Uterus (tissue), 4 donors: ENCODE data around the gene NEURL1. TPM values are rescaled to one million over a fixed set of nuclear protein-coding genes. Genes with fewer than 3 reads are reported as not detected.

Experiments
- DNase-seq, 2 donors: peaks; one replicate each; pipeline ENCODE4 v3.0.0-alpha.2; 2019 to 2020
- H3K27ac ChIP-seq, 2 donors: fragments of 200-600 bp; sonication (generic); 1 replicate in 1 of 2; 2 replicates in 1 of 2; pipeline ENCODE4 v1.5.1; 2016 to 2018
- H3K27me3 ChIP-seq, 2 donors: fragments of 200-600 bp; sonication (generic); one replicate each; pipeline ENCODE4 v1.5.1; 2018 to 2019; ENCODE audit warnings: control low read depth in 1 of 2
- H3K36me3 ChIP-seq, 2 donors: fragments of 200-600 bp; sonication (generic); one replicate each; pipeline ENCODE4 v1.5.1; 2019; ENCODE audit warnings: control low read depth in 1 of 2
- H3K4me1 ChIP-seq, 2 donors: fragments of 200-600 bp; sonication (generic); one replicate each; pipeline ENCODE4 v1.5.1; 2018 to 2019; ENCODE audit warnings: control low read depth in 1 of 2
- H3K4me3 ChIP-seq, 2 donors: fragments of 200-600 bp; sonication (generic); 1 replicate in 1 of 2; 2 replicates in 1 of 2; pipeline ENCODE4 v1.5.1; 2018 to 2019; ENCODE audit warnings: mild to moderate bottlenecking in 1 of 2
- H3K9me3 ChIP-seq, 2 donors: fragments of 200-600 bp; sonication (generic); one replicate each; pipeline ENCODE4 v1.5.1; 2019; ENCODE audit warnings: control low read depth in 1 of 2
- POLR2A ChIP-seq, 2 donors: fragments of 450-650 bp; IDR thresholded peaks; one replicate each; pipeline ENCODE4 v1.6.1; 2016; ENCODE audit warnings: antibody characterized with exemption in 2 of 2, mild to moderate bottlenecking in 1 of 2, moderate library complexity in 1 of 2
- intact Hi-C: fragments of 100-400 bp; cut with DNase I; formaldehyde crosslinking; loops from one replicate; pipeline ENCODE4 v1.15.1; 2023; ENCODE audit warnings: low total_unique reads
- total RNA-seq, 4 donors: library from RNA; depleted of rRNA in 3 of 4; stranded (reverse); fragments of >200 nt in 3 of 4; gene quantifications; one replicate each; pipeline versions ENCODE4 v1.1.0 to v1.2.4, GENCODE V29; 2014 to 2023
- TF ChIP-seq, protein P1 (sequence below), 4 experiments: fragments of 200-600 bp in 2 of 4; fragments of 450-650 bp in 2 of 4; sonication (generic) in 2 of 4; IDR thresholded peaks; one replicate each; pipeline ENCODE4 v1.5.1; 2016 to 2019; ENCODE audit warnings: antibody characterized with exemption in 4 of 4, mild to moderate bottlenecking in 2 of 4, moderate library complexity in 1 of 4
- donor health status: DM: yes; HTN: yes; CAD: no.

The NEURL1 gene
- total RNA-seq, 4 donors from 2014 or later, result 3.8 to 46.1 (median 14.1) TPM

DNA sequence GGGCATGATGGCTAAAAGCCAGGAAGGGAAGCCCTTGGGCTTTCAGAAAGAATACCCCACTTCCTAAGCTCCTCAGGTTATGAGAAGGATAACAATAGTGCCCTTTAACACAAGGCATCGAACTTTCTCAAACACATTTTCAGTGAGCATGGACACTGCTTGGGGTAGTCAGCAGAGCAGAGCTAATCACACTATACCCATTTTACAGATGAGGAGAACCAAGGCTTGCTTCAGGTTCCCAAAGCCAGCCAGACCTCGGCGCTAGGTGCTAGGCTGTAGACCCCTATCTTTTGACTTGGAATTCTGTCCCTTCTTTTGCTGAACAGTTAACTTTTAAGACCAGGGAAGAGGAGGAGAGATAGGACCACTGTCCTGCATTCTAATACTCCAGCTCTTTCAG lies 1.8 kb downstream of the NEURL1 start:
- Histone ChIP-seq H3K9me3 (no peaks in the 10 kb centered on the region), H3K4me1 (peaks cover 4 to 11% of the 10 kb centered on the region in 2 donors), H3K27ac (peak overlapping the region; percentile 87 to 89), H3K27me3 (no peaks in the 10 kb centered on the region), H3K4me3 (peak overlapping the region; percentile 59 to 64), H3K36me3 (no peaks in the 10 kb centered on the region)
- intact Hi-C loops, result no loop called here
- TF ChIP-seq POLR2A (IDR thresholded peaks at IDR 0.05), result no peak
- TF ChIP-seq, protein P1, sequence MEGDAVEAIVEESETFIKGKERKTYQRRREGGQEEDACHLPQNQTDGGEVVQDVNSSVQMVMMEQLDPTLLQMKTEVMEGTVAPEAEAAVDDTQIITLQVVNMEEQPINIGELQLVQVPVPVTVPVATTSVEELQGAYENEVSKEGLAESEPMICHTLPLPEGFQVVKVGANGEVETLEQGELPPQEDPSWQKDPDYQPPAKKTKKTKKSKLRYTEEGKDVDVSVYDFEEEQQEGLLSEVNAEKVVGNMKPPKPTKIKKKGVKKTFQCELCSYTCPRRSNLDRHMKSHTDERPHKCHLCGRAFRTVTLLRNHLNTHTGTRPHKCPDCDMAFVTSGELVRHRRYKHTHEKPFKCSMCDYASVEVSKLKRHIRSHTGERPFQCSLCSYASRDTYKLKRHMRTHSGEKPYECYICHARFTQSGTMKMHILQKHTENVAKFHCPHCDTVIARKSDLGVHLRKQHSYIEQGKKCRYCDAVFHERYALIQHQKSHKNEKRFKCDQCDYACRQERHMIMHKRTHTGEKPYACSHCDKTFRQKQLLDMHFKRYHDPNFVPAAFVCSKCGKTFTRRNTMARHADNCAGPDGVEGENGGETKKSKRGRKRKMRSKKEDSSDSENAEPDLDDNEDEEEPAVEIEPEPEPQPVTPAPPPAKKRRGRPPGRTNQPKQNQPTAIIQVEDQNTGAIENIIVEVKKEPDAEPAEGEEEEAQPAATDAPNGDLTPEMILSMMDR (IDR thresholded peaks at IDR 0.05), result no peak
- no peak for DNase-seq

GRCh38 chr10:103497161-103497915 lies 3.8 kb downstream of the NEURL1 start:
- Histone ChIP-seq H3K27me3 (no peaks in the 10 kb centered on the region), H3K27ac (peak overlapping the region in 1 of 2 donors; percentile 8), H3K4me3 (no peak overlapping the region), H3K9me3 (no peaks in the 10 kb centered on the region), H3K36me3 (no peaks in the 10 kb centered on the region), H3K4me1 (peaks cover 5 to 12% of the 10 kb centered on the region in 2 donors)
- DNase-seq, result no peak
- TF ChIP-seq POLR2A (IDR thresholded peaks at IDR 0.05), result no peak
- TF ChIP-seq, protein P1 (IDR thresholded peaks at IDR 0.05), result no peak
- intact Hi-C loops, result no loop called here

GRCh38 chr10:103498936-103499638 lies 5.6 kb downstream of the NEURL1 start:
- DNase-seq, result no peak
- intact Hi-C loops, result no loop called here
- no peak for TF ChIP-seq POLR2A (IDR thresholded peaks at IDR 0.05)
- TF ChIP-seq, protein P1 (IDR thresholded peaks at IDR 0.05), result no peak

DNA sequence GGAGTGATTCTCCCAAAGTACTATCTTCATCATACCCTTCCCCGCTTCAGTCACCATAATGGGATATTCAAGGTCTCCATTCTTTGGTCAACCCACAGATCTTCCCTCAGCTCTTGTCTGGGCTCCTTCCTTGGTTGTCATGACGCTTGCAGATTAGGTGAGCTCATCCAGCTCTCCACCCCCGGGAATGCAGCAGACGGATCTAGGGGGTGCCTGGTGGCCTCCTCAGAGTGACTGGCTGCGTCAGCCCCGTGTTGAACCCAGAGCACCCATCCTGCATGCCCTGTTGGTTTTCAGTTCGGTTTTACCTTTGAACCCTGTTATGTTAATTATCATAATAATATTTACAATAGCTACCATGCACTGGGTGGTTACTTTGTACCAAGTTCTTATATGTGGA lies 6.4 kb downstream of the NEURL1 start:
- intact Hi-C loops, result no loop called here
- Histone ChIP-seq H3K4me1 (peaks cover 7 to 8% of the 10 kb centered on the region in 2 donors), H3K27ac (peak overlapping the region in 1 of 2 donors; percentile 49), H3K4me3 (no peak overlapping the region), H3K27me3 (no peaks in the 10 kb centered on the region), H3K36me3 (no peaks in the 10 kb centered on the region), H3K9me3 (no peaks in the 10 kb centered on the region)
- TF ChIP-seq, protein P1 (IDR thresholded peaks at IDR 0.05), result no peak
- TF ChIP-seq POLR2A (IDR thresholded peaks at IDR 0.05), result no peak
- DNase-seq, result peak in 1 of 2 donors; percentile 17

More at GRCh38 chr10:103498936-103499638, 5.6 kb downstream of the NEURL1 start:
- Histone ChIP-seq H3K4me1 (peaks cover 5% of the 10 kb centered on the region in 2 donors), H3K27me3 (no peaks in the 10 kb centered on the region), H3K27ac (peak overlapping the region in 1 of 2 donors; percentile 49), H3K4me3 (no peak overlapping the region), H3K9me3 (no peaks in the 10 kb centered on the region), H3K36me3 (no peaks in the 10 kb centered on the region)

DNA sequence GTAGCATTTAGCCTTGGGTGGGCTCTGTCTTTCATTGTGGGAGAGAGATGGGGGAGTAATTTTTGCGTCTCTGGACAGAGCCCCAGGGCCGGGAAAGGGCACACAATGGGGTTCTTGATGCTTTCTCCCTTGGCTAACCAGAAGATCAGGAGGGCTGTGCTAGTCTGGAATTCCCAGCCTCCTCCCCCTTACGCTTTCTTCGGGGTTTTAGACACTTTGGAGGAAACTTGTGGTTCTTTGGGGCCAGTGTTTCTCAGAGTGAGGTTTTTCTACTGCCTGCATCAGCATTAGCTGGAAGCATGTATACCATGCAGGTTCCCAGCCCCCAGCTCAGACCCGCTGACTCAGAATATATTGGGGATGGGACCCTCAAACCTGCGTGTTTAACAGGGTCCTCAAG lies 7.0 kb downstream of the NEURL1 start:
- peak overlapping the region in 1 of 2 donors; percentile 49 for H3K27ac ChIP-seq
- H3K9me3 ChIP-seq, result no peaks in the 10 kb centered on the region
- no peaks in the 10 kb centered on the region for H3K36me3 ChIP-seq
- peaks cover 9 to 13% of the 10 kb centered on the region in 2 donors for H3K4me1 ChIP-seq
- no peak for DNase-seq
- H3K27me3 ChIP-seq, result no peaks in the 10 kb centered on the region
- no peak overlapping the region for H3K4me3 ChIP-seq
- intact Hi-C loops, result no loop called here
- TF ChIP-seq, protein P1 (IDR thresholded peaks at IDR 0.05), result no peak
- TF ChIP-seq POLR2A (IDR thresholded peaks at IDR 0.05), result no peak
